HCT116 (cell line): Measurements from ENCODE around the gene PCDH18. TPM values are rescaled to one million over a fixed set of nuclear protein-coding genes. Genes with fewer than 3 reads are reported as not detected.

Experiments
- ATAC-seq: fragments of 200-7000 bp; cut with Tn5 transposase; 2 replicates; pipeline ENCODE4 v1.9.1; 2020; ENCODE audit warnings: mild to moderate bottlenecking, moderate library complexity
- BruUV-seq: library from RNA; stranded (reverse); fragments of 400-500 nt; replicated peaks from 2 replicates; lab custom pipeline; 2021; lab: Mats Ljungman, UMichigan
- CTCF ChIA-PET: fragments of 300-600 bp; sonication (Branson Sonifier 250); formaldehyde crosslinking; loops from one replicate; lab custom pipeline; 2021; ENCODE audit warnings: antibody characterized with exemption; lab: Charles Lee
- POLR2A ChIA-PET: fragments of 300-600, 350-600 bp; sonication (Branson Sonifier 250); formaldehyde crosslinking; loops from one replicate; lab custom pipeline; 2021; ENCODE audit warnings: antibody characterized with exemption; lab: Charles Lee
- RAD21 ChIA-PET, 2 experiments: fragments of 300-600 bp; sonication (Branson Sonifier 250); formaldehyde crosslinking; loops; one replicate each; lab custom pipeline; 2023; ENCODE audit warnings: low total read pairs in 2 of 2; ENCODE audit not compliant: uncharacterized antibody in 2 of 2, unreplicated experiment in 2 of 2, low non-redundant PET in 1 of 2; lab: Charles Lee
- DNase-seq: peaks from one replicate; pipeline ENCODE4 v3.0.0-alpha.2; 2010; ENCODE audit warnings: low read depth, low spot score
- H2AFZ ChIP-seq: fragments of 200-600 bp; shearing (Covaris generic), sonication (generic); 2 replicates; pipeline ENCODE4 v1.6.1; 2017; ENCODE audit warnings: low read depth, mixed run types, mixed read lengths, antibody characterized with exemption, low read length; ENCODE audit not compliant: poor library complexity, severe bottlenecking
- H3K27ac ChIP-seq: 2 replicates; pipeline ENCODE4 v1.5.1; 2012; ENCODE audit warnings: low read depth, low read length
- H3K27me3 ChIP-seq: fragments of 200-600 bp; sonication (generic); 2 replicates; pipeline ENCODE4 v1.6.1; 2016; ENCODE audit warnings: mixed run types, low read length, mixed read lengths; ENCODE audit not compliant: insufficient read depth
- H3K36me3 ChIP-seq, 2 experiments: fragments of 200-500 bp in 1 of 2; fragments of 200-600 bp in 1 of 2; sonication (Bioruptor generic) in 1 of 2; sonication (generic) in 1 of 2; 2 replicates each; pipeline versions ENCODE4 v1.5.1 to v1.6.1; 2014 to 2016; ENCODE audit warnings: low read length in 2 of 2, inconsistent platforms in 1 of 2, mixed read lengths in 1 of 2, mixed run types in 1 of 2; ENCODE audit not compliant: insufficient read depth in 2 of 2, control insufficient read depth in 1 of 2
- H3K4me1 ChIP-seq, 2 experiments: fragments of 200-600 bp in 1 of 2; sonication (generic) in 1 of 2; 2 replicates each; pipeline versions ENCODE4 v1.5.1 to v1.6.1; 2012 to 2017; ENCODE audit warnings: low read length in 2 of 2, inconsistent platforms in 1 of 2, mild to moderate bottlenecking in 1 of 2, mixed read lengths in 1 of 2, mixed run types in 1 of 2, moderate library complexity in 1 of 2; ENCODE audit not compliant: insufficient read depth in 2 of 2, control insufficient read depth in 1 of 2
- H3K4me2 ChIP-seq: fragments of 200-600 bp; sonication (generic); 2 replicates; pipeline ENCODE4 v1.6.1; 2017; ENCODE audit warnings: mixed run types, low read length, mixed read lengths
- H3K4me3 ChIP-seq, 2 experiments: fragments of 200-600 bp in 1 of 2; sonication (generic) in 1 of 2; replicated peaks in 1 of 2; 2 replicates each; pipeline ENCODE4 v1.5.1; 2011 to 2016; ENCODE audit warnings: low read length in 2 of 2, control low read depth in 1 of 2, low read depth in 1 of 2, mild to moderate bottlenecking in 1 of 2, mixed read lengths in 1 of 2, mixed run types in 1 of 2
- H3K79me2 ChIP-seq: fragments of 200-600 bp; sonication (generic); 2 replicates; pipeline ENCODE4 v1.6.1; 2017; ENCODE audit warnings: mild to moderate bottlenecking, mixed run types, low read length, moderate library complexity, mixed read lengths; ENCODE audit not compliant: insufficient read depth
- H3K9ac ChIP-seq: fragments of 200-600 bp; sonication (generic); 2 replicates; pipeline ENCODE4 v1.6.1; 2016; ENCODE audit warnings: low read length, mixed read lengths
- H3K9me2 ChIP-seq: fragments of 200-600 bp; sonication (generic), shearing (Covaris generic); 2 replicates; pipeline ENCODE4 v1.6.1; 2017; ENCODE audit warnings: mixed run types, mild to moderate bottlenecking, moderate library complexity; ENCODE audit not compliant: insufficient read depth
- H3K9me3 ChIP-seq, 2 experiments: fragments of 200-500 bp in 1 of 2; fragments of 200-600 bp in 1 of 2; sonication (Bioruptor generic) in 1 of 2; sonication (generic) in 1 of 2; 2 replicates each; pipeline ENCODE4 v1.6.1; 2014 to 2017; ENCODE audit warnings: low read length in 2 of 2, mixed read lengths in 2 of 2, inconsistent platforms in 1 of 2, low read depth in 1 of 2, mild to moderate bottlenecking in 1 of 2, mixed run types in 1 of 2, moderate library complexity in 1 of 2; ENCODE audit not compliant: control insufficient read depth in 1 of 2, insufficient read depth in 1 of 2
- H4K20me1 ChIP-seq: fragments of 200-600 bp; sonication (generic), shearing (Covaris generic); 2 replicates; pipeline ENCODE4 v1.6.1; 2017; ENCODE audit warnings: mixed run types, mild to moderate bottlenecking, moderate library complexity; ENCODE audit not compliant: insufficient read depth
- EGR1 ChIP-seq: IDR thresholded peaks from 2 replicates; pipeline ENCODE4 v1.6.1; 2012; ENCODE audit warnings: low read depth
- EZH2 ChIP-seq: fragments of 200-600 bp; sonication (generic); IDR thresholded peaks from 2 replicates; pipeline ENCODE4 v1.6.1; 2017; ENCODE audit warnings: antibody characterized with exemption, mixed run types
- JUND ChIP-seq: IDR thresholded peaks from 2 replicates; pipeline ENCODE4 v1.6.1; 2012
- POLR2AphosphoS5 ChIP-seq: IDR thresholded peaks from 2 replicates; pipeline ENCODE4 v1.6.1; 2011; ENCODE audit warnings: mild to moderate bottlenecking, low read depth, low read length, moderate library complexity
- SIN3A ChIP-seq: IDR thresholded peaks from 2 replicates; pipeline ENCODE4 v1.6.1; 2012; ENCODE audit warnings: low read depth
- TCF7L2 ChIP-seq: IDR thresholded peaks from 2 replicates; pipeline ENCODE4 v1.7.0; 2011; ENCODE audit warnings: borderline replicate concordance, inconsistent platforms; ENCODE audit not compliant: insufficient read depth, insufficient read length; ENCODE audit errors: extremely low read depth
- ZBTB33 ChIP-seq: IDR thresholded peaks from 2 replicates; pipeline ENCODE4 v1.6.1; 2011; ENCODE audit warnings: mild to moderate bottlenecking, low read length, moderate library complexity; ENCODE audit not compliant: insufficient replicate concordance; ENCODE audit errors: extremely low read depth
- intact Hi-C: fragments of 100-400 bp; cut with micrococcal nuclease; formaldehyde crosslinking; loops from 2 replicates; pipeline ENCODE4 v1.10.0; 2022
- total RNA-seq: library from RNA; stranded (reverse); gene quantifications from one replicate; pipeline ENCODE4 v1.2.1, GENCODE V29; 2021; ENCODE audit not compliant: unreplicated experiment
- TF ChIP-seq, protein P1 (sequence below): IDR thresholded peaks from 2 replicates; pipeline ENCODE4 v1.6.1; 2012

The PCDH18 gene
- total RNA-seq, 1 experiment from 2014 or later: 0.17 TPM

GRCh38 chr4:137474711-137475301 is 57.5 kb downstream of the PCDH18 start:
- H3K79me2 ChIP-seq: no peaks in the 10 kb centered on the region
- intact Hi-C loops: no loop called here
- no peaks in the 10 kb centered on the region for H3K27me3 ChIP-seq
- ChIA-PET RAD21 (no interaction called here), POLR2A (no interaction called here), CTCF (no interaction called here)
- H3K27ac ChIP-seq: no peak overlapping the region
- TF ChIP-seq JUND (no peak), POLR2AphosphoS5 (no peak), ZBTB33 (no peak), EZH2 (no peak), TCF7L2 (no peak), EGR1 (no peak), SIN3A (no peak)
- TF ChIP-seq, protein P1, sequence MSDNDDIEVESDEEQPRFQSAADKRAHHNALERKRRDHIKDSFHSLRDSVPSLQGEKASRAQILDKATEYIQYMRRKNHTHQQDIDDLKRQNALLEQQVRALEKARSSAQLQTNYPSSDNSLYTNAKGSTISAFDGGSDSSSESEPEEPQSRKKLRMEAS: no peak
- H2AFZ ChIP-seq: no peak overlapping the region
- no peaks in the 10 kb centered on the region for H3K36me3 ChIP-seq
- no peaks in the 10 kb centered on the region for H4K20me1 ChIP-seq
- no peak for ATAC-seq
- no peak overlapping the region for H3K4me2 ChIP-seq
- peaks cover 0 to 4% of the 10 kb centered on the region in 2 experiments; a peak in 1 of 4 replicates for H3K4me1 ChIP-seq
- BruUV-seq: no TSS peak
- H3K9me3 ChIP-seq: no peaks in the 10 kb centered on the region
- H3K9me2 ChIP-seq: no peaks in the 10 kb centered on the region
- DNase-seq: no peak
- H3K9ac ChIP-seq: no peak overlapping the region
- no peak overlapping the region for H3K4me3 ChIP-seq
